Parathyroid adenoma (tissue), 2 donors: ENCODE data around the gene LACRT.
A peak's percentile ranks its signal among the peaks of the same experiment; 100 is the strongest.

Experiments used
- H2AFZ ChIP-seq: fragments of 300-600 bp; sonication (generic); one replicate; pipeline ENCODE4 v1.7.0; 2017; ENCODE audit warnings: antibody characterized with exemption, mild to moderate bottlenecking
- H3K27ac ChIP-seq: fragments of 300-600 bp; sonication (generic); one replicate; pipeline ENCODE4 v1.7.0; 2017
- H3K27me3 ChIP-seq: fragments of 300-600 bp; sonication (generic); one replicate; pipeline ENCODE4 v1.7.0; 2017; ENCODE audit warnings: low read length; ENCODE audit not compliant: control insufficient read depth, insufficient read depth
- H3K36me3 ChIP-seq: fragments of 300-600 bp; sonication (generic); one replicate; pipeline ENCODE4 v1.7.0; 2017; ENCODE audit warnings: low read length; ENCODE audit not compliant: control insufficient read depth, insufficient read depth
- H3K4me1 ChIP-seq: fragments of 300-600 bp; sonication (generic); one replicate; pipeline ENCODE4 v1.7.0; 2017; ENCODE audit warnings: control low read depth
- H3K4me2 ChIP-seq: fragments of 300-600 bp; sonication (generic); one replicate; pipeline ENCODE4 v1.7.0; 2017; ENCODE audit warnings: low read length
- H3K4me3 ChIP-seq: fragments of 300-600 bp; sonication (generic); one replicate; pipeline ENCODE4 v1.7.0; 2017; ENCODE audit warnings: low read depth, low read length
- H3K79me2 ChIP-seq: fragments of 300-600 bp; sonication (generic); one replicate; pipeline ENCODE4 v1.7.0; 2017; ENCODE audit warnings: control low read depth
- H3K9ac ChIP-seq: fragments of 300-600 bp; sonication (generic); one replicate; pipeline ENCODE4 v1.7.0; 2017; ENCODE audit warnings: mild to moderate bottlenecking
- H3K9me3 ChIP-seq: fragments of 300-600 bp; sonication (generic); one replicate; pipeline ENCODE4 v1.7.0; 2017; ENCODE audit warnings: low read length; ENCODE audit not compliant: control insufficient read depth
- TF ChIP-seq, protein P1 (sequence below): fragments of 300-600 bp; sonication (generic); IDR thresholded peaks from one replicate; pipeline ENCODE4 v1.7.0; 2017; ENCODE audit warnings: antibody characterized with exemption, mild to moderate bottlenecking
- donor health status: primary hyperparathyroidism.

Gene LACRT

DNA sequence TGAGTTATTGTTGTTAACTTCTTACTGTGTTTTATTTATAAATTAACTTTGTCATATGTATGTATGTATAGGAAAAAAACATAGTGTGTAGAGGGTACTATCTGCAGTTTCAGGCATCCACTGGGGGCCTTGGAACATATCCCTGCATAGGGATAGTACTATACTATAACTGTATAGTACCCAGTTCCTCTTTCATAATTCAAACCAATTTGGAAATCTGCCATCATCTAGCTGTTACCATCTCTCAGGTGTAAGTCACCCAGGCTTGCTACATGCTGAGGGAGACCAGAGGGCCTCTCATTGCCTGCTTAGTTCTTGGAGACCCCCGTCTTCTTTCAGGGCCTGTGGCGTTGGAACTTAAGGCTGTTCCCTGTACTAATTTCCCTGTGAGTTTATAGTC is 26.4 kb upstream of the LACRT start:
- H3K27ac ChIP-seq = no peak overlapping the region
- no peaks in the 10 kb centered on the region for H3K4me1 ChIP-seq
- no peaks in the 10 kb centered on the region for H3K79me2 ChIP-seq
- H3K9me3 ChIP-seq = no peaks in the 10 kb centered on the region
- no peaks in the 10 kb centered on the region for H3K27me3 ChIP-seq
- H3K4me3 ChIP-seq = no peak overlapping the region
- no peaks in the 10 kb centered on the region for H3K36me3 ChIP-seq
- H3K4me2 ChIP-seq = no peak overlapping the region
- TF ChIP-seq, protein P1, sequence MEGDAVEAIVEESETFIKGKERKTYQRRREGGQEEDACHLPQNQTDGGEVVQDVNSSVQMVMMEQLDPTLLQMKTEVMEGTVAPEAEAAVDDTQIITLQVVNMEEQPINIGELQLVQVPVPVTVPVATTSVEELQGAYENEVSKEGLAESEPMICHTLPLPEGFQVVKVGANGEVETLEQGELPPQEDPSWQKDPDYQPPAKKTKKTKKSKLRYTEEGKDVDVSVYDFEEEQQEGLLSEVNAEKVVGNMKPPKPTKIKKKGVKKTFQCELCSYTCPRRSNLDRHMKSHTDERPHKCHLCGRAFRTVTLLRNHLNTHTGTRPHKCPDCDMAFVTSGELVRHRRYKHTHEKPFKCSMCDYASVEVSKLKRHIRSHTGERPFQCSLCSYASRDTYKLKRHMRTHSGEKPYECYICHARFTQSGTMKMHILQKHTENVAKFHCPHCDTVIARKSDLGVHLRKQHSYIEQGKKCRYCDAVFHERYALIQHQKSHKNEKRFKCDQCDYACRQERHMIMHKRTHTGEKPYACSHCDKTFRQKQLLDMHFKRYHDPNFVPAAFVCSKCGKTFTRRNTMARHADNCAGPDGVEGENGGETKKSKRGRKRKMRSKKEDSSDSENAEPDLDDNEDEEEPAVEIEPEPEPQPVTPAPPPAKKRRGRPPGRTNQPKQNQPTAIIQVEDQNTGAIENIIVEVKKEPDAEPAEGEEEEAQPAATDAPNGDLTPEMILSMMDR = no peak
- no peak overlapping the region for H2AFZ ChIP-seq
- no peak overlapping the region for H3K9ac ChIP-seq

DNA sequence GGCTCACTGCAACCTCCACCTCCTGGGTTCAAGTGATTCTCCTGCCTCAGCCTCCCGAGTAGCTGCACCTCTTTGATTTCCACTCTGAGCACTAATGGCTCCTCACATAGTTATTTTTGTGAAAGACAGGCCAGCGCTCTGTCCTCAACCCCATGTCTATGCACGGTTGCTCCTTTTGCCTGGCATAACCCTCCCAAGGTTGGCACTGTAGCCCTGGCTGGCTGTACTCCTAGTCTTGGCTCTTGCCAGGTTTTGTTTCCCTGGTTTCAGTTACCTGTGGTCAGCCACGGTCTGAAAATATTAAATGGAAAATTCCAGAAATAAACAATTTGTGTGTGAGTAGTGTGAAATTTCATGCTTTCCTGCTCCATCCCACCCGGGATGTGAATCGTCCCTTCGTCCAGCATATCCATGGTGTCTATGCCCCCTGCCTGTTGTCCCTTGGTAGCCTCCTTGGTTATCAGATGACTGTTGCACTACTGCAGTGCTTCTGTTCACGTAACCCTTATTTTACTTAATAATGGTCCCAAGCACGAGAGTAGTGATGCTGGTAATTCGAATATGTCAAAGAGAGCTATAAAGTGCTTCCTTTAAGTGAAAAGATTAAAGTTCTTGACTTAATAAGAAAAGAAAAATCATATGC is 25.7 kb upstream of the LACRT start:
- no peaks in the 10 kb centered on the region for H3K36me3 ChIP-seq
- H3K4me3 ChIP-seq = no peak overlapping the region
- H3K4me1 ChIP-seq = no peaks in the 10 kb centered on the region

DNA sequence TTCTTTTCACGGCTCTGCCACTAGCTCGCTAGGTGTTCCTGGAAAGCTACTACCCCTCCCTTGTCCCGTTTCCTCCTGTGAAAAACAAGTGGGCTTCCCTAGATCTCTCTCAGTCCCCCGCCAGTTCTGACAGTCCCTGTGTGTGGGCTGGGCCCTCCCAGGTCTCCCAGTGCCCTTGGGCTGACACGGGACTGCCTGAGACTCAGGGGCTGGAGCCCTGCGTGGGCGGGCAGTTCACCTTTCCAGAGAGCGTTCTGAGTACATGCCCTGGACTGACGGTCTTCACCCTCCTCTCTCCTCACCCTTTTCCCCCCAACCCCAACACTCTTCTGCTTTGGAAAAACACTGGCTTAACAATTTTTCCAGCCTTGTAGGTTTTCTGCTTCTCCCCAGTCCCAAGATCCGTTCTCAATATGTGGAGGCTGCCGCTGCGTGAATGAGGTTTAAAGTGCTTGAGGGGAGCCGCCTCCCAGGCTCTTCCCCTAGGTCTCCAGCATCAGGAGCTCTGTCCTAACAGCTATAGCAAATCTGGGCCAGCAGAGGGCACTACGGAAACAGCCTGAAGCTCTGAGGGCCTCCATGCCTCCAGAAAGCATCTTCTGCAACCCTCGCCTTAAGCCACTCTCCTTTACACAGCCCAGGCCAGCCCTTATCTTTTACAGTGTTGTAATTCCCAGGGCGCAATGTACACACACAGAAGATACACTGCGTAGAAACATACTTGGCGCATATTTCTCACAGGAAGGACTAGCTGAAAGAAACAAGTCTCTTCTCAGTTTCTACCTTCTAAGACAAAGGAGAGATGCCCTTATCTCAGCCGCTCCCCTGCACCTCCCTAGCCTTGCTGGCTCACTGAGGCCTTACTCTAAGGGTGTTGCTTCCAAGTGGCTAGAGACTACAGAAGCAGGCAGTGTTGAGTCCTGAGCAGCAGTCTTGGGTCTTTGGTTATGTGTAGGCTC is 23.9 kb upstream of the LACRT start:
- no peak overlapping the region for H2AFZ ChIP-seq
- H3K79me2 ChIP-seq = no peaks in the 10 kb centered on the region
- H3K27ac ChIP-seq = no peak overlapping the region
- no peak overlapping the region for H3K4me2 ChIP-seq
- H3K36me3 ChIP-seq = no peaks in the 10 kb centered on the region
- no peak overlapping the region for H3K9ac ChIP-seq
- no peaks in the 10 kb centered on the region for H3K27me3 ChIP-seq
- no peak overlapping the region for H3K4me3 ChIP-seq
- TF ChIP-seq, protein P1 = peak; percentile 38
- no peaks in the 10 kb centered on the region for H3K4me1 ChIP-seq
- H3K9me3 ChIP-seq = no peaks in the 10 kb centered on the region

More for the DNA sequence above, 25.7 kb upstream of the LACRT start:
- Histone ChIP-seq H3K27me3 (no peaks in the 10 kb centered on the region), H3K9ac (no peak overlapping the region), H3K27ac (no peak overlapping the region), H2AFZ (no peak overlapping the region), H3K79me2 (no peaks in the 10 kb centered on the region), H3K4me2 (no peak overlapping the region), H3K9me3 (no peaks in the 10 kb centered on the region)
- TF ChIP-seq, protein P1 = no peak

DNA sequence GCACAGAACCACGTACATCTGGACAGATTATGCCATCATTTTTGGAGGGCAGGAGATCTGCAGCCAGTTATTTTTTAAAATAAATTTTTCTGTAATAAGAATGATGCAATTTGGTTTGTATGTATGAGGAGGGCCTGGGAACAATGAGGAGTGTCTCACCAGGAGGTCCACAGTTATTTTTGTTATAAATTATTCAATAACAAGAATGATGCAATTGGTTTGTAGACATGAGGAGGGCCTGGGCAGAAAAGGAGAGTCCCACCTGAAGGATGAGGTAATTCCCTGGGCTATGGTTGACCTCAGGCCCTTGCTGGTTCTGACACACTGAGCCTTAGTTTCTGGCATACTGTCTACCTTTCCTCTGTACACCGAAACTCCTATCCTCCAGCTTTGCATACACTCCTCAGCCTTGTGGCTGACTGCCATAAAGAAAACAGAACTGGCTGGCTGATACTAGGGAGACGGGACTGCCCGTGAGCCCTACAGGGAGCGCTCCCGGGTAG is 22.5 kb upstream of the LACRT start:
- H3K27me3 ChIP-seq = no peaks in the 10 kb centered on the region
- H3K27ac ChIP-seq = no peak overlapping the region
- no peaks in the 10 kb centered on the region for H3K36me3 ChIP-seq
- TF ChIP-seq, protein P1 = no peak
- no peaks in the 10 kb centered on the region for H3K9me3 ChIP-seq
- no peak overlapping the region for H3K4me3 ChIP-seq
- no peak overlapping the region for H2AFZ ChIP-seq
- no peak overlapping the region for H3K4me2 ChIP-seq
- no peaks in the 10 kb centered on the region for H3K79me2 ChIP-seq
- no peaks in the 10 kb centered on the region for H3K4me1 ChIP-seq
- no peak overlapping the region for H3K9ac ChIP-seq
